GM12872 (cell line): ENCODE data around the gene CHST10.

Experiments used
- CTCF ChIP-seq: IDR thresholded peaks from 3 replicates; pipeline ENCODE4 v1.5.1; 2011; ENCODE audit warnings: low read depth, mild to moderate bottlenecking, low read length, moderate library complexity; ENCODE audit not compliant: insufficient read depth

The CHST10 gene

GRCh38 chr2:100391735-100392515 lies 25.5 kb downstream of the CHST10 start:
- TF ChIP-seq CTCF, result no peak

- no peak for TF ChIP-seq CTCF
Observed at GRCh38 chr2:100390001-100390940, 27.2 kb downstream of the CHST10 start.

DNA sequence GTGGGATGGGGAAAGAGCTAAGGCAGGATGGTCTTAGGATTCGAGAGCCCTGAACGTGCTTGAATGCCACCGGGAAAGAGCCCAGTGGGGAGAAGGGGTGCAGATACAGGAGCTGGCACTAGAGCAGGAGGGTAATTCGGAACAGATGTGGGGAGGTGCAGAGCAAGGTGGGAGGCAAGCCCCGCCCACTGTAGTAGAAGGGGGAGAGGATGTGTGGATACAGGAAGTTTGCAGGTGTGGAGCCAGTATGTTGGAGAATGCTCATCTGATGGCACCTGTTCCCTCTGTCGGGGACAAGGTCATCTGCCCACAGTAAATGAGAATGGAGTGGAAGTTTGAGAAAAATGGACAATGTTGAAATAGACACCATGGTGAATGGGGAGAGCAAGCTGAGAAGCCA lies 28.8 kb downstream of the CHST10 start:
- TF ChIP-seq CTCF, result no peak

DNA sequence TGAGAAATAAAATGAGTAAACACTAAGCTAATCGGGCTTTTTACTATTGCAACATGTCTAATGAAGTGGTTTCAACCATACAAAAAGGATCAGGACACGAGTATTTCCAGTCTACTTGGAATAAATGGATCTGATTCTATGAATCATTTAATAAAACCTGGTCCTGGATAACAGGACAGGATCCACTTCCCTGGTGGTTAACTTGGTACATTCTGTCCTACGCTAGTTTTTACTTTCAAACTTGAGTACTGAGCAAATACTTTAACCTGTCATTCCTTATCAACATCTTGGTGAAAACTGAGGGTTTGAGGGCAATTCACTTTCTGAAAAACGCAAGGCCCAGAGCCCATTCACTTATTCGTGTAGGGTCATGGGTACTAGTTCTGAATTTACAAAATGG lies 33.5 kb downstream of the CHST10 start:
- no peak for TF ChIP-seq CTCF

DNA sequence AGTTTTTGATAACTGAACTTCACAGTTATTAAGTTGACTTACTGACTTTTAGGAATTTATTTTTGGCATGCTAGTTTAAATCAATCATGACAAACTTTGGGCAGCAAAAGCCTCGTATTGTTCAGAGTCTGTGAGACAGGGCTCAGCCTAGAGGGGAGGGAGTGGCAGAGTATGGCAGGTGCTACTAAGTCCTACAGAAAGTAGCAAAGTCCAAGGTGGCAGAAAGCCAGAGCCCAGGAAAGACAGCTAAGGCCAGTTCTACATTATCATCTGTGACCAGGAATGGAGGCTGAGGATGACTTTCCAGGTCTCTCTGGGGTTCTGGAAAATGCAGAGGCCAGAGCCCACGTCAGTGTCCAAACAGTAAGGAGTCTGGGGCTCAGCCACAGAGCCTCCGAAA lies 34.2 kb downstream of the CHST10 start:
- TF ChIP-seq CTCF, result no peak

DNA sequence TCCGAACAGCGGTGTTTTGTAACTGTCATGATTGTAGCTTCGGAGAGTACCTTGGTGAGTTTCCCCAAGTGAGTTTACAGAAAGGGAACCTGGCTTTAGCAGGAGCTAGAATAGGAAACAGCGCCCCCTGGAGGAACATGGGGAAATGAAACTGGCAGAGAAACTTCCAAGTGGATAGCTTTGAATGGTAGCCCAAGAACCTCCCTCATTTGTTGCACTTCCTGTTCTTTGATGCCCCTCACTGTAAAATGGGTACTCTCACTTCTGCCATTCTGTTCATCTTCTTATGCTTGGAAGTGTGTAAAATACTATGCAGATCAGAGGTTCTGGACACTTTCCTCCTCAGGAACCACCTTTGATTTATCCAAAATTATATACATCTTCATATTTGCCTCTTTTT lies 36.2 kb downstream of the CHST10 start:
- peak; percentile 93 for TF ChIP-seq CTCF

DNA sequence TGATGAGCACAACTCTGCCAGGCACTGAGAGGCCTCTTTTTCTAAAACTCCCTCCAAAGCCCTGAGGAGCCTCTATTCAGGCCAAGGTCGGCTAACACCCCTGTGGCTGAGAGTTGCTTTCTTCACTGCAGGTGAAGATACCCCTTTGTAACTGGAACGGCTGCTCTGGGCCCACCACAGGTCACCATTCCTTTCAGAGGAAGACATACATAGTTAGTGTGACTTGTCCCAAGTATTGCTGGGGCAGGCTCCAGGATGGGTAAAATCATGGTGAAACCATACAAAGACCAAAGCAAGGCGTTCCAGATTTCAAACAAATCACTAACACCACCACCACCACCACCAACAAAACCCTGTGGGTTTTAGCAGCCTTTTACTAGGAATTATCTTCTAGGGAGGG lies 36.8 kb downstream of the CHST10 start:
- TF ChIP-seq CTCF, result no peak
